PFSK-1 (cell line): Measurements from ENCODE around the gene OR5K1.

ENCODE experiments used
- POLR2AphosphoS5 ChIP-seq: IDR thresholded peaks from 2 replicates; pipeline ENCODE4 v1.6.1; 2012; ENCODE audit warnings: low read depth, mild to moderate bottlenecking, control low read depth, low read length, moderate library complexity
- REST ChIP-seq, 2 experiments: IDR thresholded peaks; 2 replicates each; pipeline versions ENCODE4 v1.6.1 to v1.8.0; 2011 to 2012; ENCODE audit warnings: low read depth in 2 of 2, low read length in 2 of 2, control low read depth in 1 of 2, inconsistent platforms in 1 of 2, mild to moderate bottlenecking in 1 of 2, moderate library complexity in 1 of 2; ENCODE audit not compliant: insufficient read depth in 1 of 2
- SIN3A ChIP-seq: IDR thresholded peaks from 2 replicates; pipeline ENCODE4 v1.6.1; 2012; ENCODE audit warnings: mild to moderate bottlenecking, low read length, moderate library complexity, borderline replicate concordance; ENCODE audit not compliant: insufficient read depth
- TAF1 ChIP-seq: IDR thresholded peaks from 2 replicates; pipeline ENCODE4 v1.6.1; 2012; ENCODE audit warnings: low read length, control low read depth, borderline replicate concordance; ENCODE audit not compliant: insufficient read depth

DNA sequence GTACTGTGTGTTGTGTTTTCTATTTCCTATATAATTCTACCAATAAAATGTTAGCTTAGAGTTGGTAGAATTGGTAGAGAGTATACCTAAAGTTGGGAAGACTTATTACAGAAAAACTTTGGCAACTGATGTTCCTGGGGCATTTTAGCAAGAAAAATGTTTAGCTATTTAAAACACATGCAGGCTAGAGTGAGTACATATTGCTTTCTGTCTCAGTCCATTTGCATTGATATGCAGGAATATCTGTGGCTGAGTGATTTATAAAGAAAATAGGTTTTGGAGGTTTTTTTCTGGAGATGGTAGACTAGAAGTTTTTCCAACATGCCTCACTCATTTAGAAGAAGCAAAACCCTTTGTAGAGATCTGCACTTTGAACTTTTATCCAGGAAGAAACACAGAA lies 30.4 kb upstream of the OR5K1 start:
- TF ChIP-seq TAF1 (no peak), POLR2AphosphoS5 (no peak), REST (IDR thresholded peaks at IDR 0.05; ENCODE audit: insufficient read depth in 1 of 2, low read depth in 2 of 2, low read length in 2 of 2) (no peak), SIN3A (no peak)
